Fibroblast of the conjunctiva (primary cell): Measurements from ENCODE around the gene CHML.

Source experiments
- DNase-seq: peaks from one replicate; pipeline ENCODE4 v3.0.0-alpha.2; 2010; ENCODE audit warnings: low read depth

The CHML gene

DNA sequence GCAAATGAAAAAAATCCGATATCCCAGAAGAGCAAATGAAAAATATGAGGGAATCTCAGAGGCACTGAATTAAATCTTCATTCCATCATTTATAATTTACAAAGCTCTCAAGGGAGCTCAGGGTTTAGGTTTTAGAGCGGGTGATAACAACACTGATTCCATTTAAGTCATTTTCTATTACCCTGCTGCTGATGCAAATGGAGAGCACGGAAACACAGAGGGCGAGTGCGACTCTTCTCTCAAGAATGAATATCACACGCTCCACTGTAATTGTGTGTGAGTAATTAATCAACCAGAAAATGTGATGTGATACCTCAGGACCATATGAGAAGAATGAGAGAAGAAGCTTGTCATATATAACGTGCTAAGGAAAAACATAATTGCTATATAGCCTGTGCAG, 22.7 kb downstream of the CHML start:
- no peak for DNase-seq

GRCh38 chr1:241615043-241615974, 24.9 kb downstream of the CHML start:
- no peak for DNase-seq

GRCh38 chr1:241614572-241614971, 25.6 kb downstream of the CHML start:
- DNase-seq: no peak

GRCh38 chr1:241614144-241614543, 26.0 kb downstream of the CHML start:
- no peak for DNase-seq

- DNase-seq: peak; percentile 76
These were observed 27.4 kb downstream of the CHML start for GRCh38 chr1:241612533-241613477.

- DNase-seq: no peak
These were observed 28.4 kb downstream of the CHML start for GRCh38 chr1:241611736-241612135.

- DNase-seq: peak; percentile 60
These were observed 29.1 kb downstream of the CHML start for GRCh38 chr1:241611063-241611462.

DNA sequence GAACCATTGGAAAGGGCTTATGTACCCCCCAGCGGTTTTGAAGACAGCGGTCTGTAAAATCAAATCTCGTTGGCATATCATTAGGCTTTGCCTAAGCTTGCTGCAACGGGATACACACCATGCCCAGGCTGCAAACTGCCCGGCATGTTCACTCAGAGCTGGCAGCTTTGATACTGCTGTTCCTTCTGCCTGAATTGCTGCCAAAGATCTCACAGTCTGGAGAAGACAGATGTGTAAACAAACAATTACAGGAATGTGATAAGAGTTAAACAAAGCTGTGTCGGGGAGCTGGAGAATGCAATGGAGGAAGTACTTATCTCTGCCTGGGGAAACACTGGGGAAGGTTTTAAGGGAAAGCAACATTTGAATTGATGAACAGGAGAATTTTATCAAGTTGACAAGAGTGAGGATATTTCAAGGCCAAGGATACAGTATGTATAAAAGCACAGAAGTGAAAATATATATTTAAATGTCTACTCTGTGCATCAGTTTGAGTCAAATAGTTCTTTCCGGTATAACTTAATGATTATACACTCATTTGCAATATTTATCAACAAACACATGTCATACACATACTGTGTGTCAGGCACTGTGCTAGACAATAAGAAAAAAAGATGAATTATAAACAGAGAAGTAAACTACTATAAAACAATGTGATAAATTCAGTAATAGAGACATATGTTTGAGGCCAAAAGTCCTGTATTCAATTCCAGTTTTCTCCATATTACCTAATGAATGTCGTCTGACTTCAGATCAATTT, 29.9 kb downstream of the CHML start:
- DNase-seq: no peak

DNA sequence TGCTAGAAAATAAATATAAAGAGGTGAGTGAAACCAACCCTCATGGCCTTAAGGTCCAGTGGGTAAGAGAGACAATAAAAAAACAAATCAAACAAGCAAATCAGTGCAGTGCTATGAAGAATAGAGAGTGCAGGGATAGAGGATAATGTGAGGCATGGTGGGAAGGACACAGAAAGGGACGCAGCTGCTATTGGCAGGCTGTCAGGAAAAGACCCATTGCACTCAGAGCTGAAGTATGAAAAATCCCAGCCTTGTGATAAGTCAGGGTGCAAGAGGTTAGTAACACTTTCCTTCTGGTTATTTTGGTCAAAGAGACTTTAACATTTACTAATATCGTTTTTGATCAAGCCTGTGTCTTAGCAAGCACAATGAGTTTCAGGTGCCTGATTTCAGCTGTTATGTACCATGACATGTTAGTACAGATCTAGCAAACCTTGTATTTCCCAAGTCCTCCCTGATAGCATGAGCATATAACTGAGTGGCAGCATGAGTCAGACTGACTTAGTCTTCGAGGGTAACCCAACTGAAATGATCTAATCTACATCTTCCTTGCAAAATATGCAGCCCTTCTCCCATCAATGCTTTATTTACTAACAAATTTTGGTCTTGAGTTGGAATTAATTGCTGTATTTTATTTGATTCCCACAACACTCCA, 31.7 kb downstream of the CHML start:
- DNase-seq: no peak

GRCh38 chr1:241607497-241607896, 32.7 kb downstream of the CHML start:
- DNase-seq: no peak

- no peak for DNase-seq
These were observed 33.6 kb downstream of the CHML start for GRCh38 chr1:241606544-241606943.

- no peak for DNase-seq
These were observed 34.9 kb downstream of the CHML start for GRCh38 chr1:241605146-241605805.

DNA sequence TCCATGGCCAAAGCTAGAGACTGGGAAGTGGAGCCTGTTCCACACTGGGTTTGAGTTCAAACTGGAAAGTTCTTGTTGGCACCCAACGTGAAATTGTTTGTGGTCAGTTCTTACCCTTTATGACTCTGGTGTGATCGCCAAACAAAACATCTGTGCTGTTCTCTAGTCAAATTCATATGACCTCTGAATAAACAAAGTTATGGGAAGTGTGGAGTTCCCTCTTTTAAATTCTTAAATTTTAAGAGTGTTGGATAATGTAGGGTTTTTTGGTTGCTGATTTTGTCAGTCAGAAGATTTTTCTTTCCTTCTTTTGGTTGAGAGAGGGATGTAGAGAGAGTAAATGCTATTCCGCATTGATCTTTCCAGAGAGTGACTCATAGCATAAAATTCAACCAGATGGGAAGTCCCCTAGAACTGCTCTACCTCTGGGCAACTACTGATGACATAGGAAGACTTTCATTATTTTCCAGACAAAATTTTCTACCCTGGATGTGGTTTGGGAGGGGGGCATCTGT, 36.4 kb downstream of the CHML start:
- DNase-seq: peak; percentile 35

DNA sequence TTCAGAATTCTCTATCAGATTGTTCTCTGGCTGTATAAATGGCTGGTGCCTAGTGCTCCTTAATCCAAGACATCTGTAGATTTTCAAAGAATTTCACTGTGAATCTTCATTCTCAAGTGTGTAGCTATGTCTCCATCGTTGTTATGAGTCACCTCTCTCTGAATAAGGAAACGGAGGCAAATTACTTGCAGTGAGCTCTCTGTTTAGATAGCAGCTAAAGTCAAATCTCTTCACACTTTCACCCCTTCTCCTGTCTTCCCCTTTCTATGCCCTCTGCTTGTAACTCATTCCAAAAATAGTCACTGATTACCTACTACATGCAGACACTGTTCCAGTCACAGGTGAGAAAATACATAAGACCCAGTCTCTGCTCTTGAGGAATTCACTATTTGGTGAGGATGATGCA, 39.7 kb downstream of the CHML start:
- peak; percentile 41 for DNase-seq

DNA sequence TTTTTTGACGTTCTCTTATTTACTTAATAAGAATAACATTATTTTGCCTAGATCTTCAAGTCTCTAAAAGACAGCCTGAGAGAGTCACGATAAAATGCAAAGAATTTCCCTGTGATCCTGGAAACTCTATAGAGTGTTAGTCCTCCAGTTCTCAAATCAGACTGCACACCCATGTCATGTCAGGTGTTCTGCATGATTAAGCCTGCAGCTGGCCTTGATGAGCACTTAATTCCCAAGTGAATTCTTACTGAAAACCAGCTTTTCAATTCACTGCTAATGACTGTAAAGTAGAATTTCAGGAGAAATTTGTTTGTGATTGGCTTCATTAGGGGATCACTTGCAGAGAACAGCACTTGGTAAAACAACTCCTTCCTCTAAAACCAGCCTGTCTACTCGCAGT, 41.9 kb downstream of the CHML start:
- no peak for DNase-seq

GRCh38 chr1:241596633-241597032, 43.5 kb downstream of the CHML start:
- DNase-seq: no peak

DNA sequence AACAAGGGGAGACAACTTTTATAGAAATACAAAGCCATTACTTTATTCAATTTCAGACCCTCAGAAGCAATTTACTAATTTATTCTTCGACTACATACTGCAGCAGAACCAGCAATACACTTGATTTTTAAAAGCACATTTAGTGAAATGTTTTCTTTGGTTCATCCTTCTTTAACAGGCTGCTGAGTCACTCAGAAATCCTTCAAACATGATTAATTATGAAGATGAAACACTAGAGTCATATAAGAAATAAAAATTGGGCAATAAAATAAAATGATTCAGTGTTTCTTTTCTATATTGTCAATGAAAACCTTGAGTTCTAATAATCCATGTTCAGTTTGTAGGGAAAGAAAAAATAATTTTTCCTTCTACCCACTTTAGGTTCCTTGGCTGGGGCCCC, 47.0 kb downstream of the CHML start:
- no peak for DNase-seq

DNA sequence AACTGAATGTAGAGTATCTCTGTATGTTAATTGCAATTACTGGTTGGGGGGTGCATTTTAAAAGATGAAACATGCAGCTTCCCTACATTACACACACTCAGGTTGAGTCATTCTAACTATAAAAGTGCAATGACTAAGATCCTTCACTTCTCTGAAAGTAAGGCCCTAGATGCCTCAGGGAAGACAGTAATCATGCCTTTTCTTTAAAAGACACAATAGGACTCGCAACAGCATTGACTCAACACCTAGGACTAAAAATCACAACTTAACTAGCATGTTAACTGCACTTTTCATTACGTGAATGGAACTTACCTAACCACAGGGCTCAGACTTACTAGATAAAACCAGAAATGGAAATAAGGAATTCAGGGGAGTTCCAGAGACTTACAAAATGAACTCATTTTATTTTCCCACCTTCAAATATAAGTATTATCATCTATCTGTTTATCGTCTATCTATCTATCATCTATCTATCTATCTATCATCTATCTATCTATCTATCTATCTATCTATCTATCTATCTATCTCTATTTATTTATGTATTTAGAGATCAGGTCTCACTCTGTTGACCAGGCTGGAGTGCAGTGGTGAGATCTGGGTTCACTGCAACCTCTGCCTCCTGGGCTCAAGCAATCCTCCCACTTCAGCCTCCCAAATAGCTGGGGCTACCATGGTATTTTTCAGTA, 47.8 kb downstream of the CHML start:
- DNase-seq: no peak

DNA sequence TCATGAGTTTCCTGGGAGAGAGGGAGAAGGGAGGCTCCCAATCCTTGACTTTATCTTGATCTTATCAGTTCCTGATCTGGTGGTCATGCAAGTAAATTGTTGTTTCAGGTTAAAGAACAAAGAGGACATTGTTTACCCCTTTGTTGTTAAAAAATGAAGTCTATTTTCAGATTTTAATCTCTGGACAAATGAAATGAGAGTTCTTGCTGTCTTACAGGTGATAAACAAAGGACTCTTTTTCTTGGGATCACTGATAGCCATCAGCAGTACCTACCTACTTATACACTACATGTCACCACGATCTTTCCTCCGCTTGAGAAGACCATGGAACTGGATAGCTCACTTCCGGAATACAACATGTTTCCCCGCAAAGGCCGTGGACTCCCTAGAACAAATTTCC, 48.4 kb downstream of the CHML start:
- DNase-seq: no peak

- no peak for DNase-seq
These were observed 48.9 kb downstream of the CHML start for GRCh38 chr1:241591317-241591716.
